COLO668 (cell line): ENCODE measurements around the gene RGL3.
A peak's percentile ranks its signal among the peaks of the same experiment; 100 is the strongest.
"Not testable (repeated sequence)": the region's sequence is repeated elsewhere in the genome, so short reads cannot be mapped to it uniquely, and the experiment has no call there.

Experiments
- DNase-seq: peaks from one replicate; lab custom pipeline; 2025; ENCODE audit not compliant: unreplicated experiment; lab: John Stamatoyannopoulos, UW

RGL3 gene

GRCh38 chr19:11450570-11451326 is 31.6 kb upstream of the RGL3 start:
- no peak for DNase-seq

- DNase-seq, result no peak
These were observed 29.9 kb upstream of the RGL3 start for GRCh38 chr19:11448923-11449554.

DNA sequence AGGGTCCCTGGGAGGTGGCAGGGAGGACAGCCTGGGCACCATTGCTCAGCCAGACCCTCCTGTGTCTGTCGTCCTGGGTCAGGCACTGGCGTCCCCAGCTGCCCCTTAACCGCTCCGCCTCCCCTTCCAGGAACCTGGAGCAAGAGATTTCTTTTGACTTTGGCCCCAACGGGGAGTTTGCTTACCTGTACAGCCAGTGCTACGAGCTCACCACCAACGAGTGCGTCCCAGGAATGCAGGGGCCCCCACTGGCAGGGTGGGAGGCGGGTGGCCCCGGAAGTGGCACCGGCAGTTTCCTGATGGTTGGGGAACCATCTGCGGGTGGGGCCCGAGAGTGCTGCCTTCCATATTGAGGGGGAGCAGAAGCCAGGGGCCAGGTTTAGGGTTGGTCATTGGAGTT is 29.3 kb upstream of the RGL3 start:
- no peak for DNase-seq

DNA sequence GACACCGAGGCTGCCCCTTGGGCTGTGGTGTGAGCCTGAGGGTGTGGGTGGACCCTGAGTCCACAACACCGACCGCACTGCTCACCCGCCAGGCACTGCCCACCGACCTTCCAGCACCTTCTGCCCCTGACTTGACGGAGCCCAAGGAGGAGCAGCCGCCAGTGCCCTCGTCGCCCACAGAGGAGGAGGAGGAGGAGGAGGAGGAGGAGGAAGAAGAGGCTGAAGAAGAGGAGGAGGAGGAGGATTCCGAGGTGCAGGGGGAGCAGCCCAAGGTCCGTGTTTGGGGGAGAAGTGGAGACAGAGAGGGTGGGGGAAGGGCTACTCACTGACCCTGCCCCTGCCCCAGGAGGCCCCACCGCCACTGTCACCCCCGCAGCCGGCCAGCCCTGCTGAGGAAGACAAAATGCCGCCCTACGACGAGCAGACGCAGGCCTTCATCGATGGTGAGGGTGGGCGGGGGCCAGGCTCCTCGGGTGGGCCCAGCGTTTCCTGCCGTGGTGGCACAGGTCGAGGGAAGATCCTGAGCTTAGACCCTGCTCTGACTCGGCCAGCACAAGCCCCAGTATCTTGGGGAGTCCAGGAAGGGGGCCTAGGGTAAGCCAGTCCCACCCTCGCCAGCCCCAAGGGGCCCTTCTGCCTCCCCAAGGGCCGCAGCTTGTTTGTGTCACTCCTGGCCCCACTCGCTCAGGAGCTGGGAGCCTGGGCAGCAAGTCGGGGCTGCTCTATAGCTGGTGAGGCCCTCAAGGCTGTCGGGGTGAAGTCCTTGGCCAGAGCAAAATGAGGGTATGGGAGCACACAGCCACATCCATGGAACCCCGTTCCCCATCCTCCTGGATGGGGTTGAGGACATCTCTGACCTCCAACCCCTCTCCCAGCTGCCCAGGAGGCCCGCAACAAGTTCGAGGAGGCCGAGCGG is 28.5 kb upstream of the RGL3 start:
- no peak for DNase-seq

GRCh38 chr19:11446652-11447301 is 27.7 kb upstream of the RGL3 start:
- DNase-seq, result peak; percentile 56

DNA sequence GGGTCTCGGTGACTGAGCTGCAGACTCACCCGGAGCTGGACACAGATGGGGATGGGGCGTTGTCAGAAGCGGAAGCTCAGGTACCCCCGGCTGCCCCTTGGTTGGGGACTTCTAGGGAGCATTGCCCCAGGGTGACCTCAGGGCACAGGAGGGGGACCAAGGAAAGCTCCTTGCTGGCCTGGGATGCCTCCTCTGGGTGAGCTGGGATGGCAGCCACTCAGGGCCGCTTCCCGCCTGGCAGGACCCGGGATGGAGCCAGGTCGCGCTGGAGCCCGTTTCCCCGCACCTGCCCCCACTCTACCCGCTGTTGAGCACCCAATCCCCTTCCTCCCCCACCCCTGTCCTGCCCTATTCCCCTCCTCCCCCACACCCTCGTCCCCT is 27.1 kb upstream of the RGL3 start:
- DNase-seq, result no peak

DNA sequence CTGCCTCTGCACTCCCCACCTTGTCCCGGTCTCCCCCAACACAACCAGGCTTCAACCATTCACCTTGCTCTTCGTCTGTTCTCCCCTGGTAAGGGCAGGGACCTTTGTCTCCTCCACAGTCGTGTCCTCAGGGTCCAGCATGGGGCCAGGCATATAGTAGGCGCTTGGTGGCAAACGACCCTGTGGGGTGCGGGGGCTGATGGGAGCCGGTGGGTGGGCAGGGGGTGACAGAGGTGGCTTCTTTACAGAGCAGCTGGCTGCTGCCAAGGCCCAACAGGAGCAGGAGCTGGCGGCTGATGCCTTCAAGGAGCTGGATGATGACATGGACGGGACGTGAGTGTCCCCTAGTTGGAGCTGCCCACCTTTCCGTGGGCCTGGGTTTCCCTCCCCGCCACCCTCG is 26.0 kb upstream of the RGL3 start:
- no peak for DNase-seq

GRCh38 chr19:11444059-11444458 is 24.9 kb upstream of the RGL3 start:
- no peak for DNase-seq

DNA sequence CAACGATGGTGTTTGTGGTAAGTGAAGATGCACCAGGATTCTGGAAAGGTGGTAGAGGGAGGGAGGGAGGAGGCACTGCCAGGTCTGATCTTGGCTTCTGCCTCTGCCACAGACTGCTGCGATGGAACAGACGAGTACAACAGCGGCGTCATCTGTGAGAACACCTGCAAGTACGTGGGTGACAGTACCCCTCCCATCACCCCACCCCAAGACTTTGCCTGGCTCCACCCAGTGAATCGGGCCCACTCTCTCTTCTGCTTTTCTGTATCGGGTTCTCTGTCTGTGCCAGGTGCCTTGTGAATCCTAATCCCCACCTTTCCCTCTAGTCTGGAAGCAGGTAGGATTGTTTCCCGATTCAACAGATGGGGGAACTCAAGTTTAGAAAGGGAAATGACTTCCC is 18.8 kb upstream of the RGL3 start:
- DNase-seq, result no peak

GRCh38 chr19:11435833-11436313 is 16.8 kb upstream of the RGL3 start:
- DNase-seq, result peak; percentile 30

- peak; percentile 98 for DNase-seq
These were observed 16.1 kb upstream of the RGL3 start, which contains the start of the genes ODAD3 and PRKCSH for GRCh38 chr19:11435057-11435832. Gene ODAD3, minus strand, starts transcription at chr19:11435121. Its CDS starts 105 bp downstream, at chr19:11435016. Gene PRKCSH, plus strand, starts transcription at chr19:11435635. Its CDS starts 483 bp downstream, at chr19:11436118.

DNA sequence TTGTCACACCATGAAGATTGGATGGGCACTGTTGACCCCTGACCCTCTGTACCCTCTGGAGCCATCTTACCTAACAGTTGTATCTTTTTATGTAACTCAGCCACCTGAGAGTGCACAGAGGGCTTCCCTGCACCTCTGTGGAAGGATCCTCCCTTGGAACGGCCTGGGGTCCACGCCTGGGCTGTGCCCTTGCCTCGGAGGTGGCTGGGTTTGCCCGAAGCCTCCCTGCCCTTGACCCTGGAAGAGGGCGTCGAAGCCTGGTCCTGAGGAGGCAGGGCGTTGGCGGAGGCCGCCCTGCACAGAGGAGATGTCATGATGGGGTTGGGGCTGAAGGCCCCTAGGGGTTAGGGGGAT is 15.6 kb upstream of the RGL3 start:
- no peak for DNase-seq

- DNase-seq, result not testable (repeated sequence)
These were observed 14.4 kb upstream of the RGL3 start for GRCh38 chr19:11433526-11433925.

GRCh38 chr19:11426656-11427055 is 7.5 kb upstream of the RGL3 start:
- no peak for DNase-seq

- peak; percentile 18 for DNase-seq
These were observed 6.8 kb upstream of the RGL3 start for GRCh38 chr19:11425719-11426457.

GRCh38 chr19:11423791-11424181 is 4.7 kb upstream of the RGL3 start:
- DNase-seq, result no peak

DNA sequence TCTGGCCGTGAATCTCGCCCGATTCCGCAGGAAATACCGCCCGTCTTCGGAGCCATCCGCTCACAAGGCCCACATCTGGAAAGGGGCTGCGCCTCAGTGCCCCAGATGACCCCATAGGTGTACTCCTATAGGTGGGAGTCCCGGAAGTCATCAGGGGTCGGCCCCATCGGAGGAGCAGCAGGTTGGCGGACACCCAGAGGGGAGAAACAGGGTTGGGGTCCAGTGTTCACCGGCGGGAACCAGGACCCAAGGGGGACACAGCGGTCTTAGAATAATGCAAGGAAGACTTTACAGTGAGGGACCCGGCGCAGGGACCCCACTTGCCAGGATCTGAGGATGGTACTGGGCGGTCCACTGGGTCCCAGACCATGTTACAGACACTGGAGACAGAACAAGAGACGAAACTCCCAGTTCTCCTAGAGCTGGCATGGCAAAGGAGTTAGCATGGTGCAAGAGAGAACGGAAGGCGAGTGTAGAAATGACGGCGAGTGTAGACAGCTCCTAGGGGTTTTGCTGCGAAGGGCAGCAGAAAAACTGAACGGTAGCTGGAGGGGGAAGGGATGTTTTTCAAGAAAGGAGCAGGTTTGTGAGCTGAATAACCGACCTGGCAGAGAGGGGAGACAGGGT is 4.2 kb upstream of the RGL3 start:
- DNase-seq, result no peak

DNA sequence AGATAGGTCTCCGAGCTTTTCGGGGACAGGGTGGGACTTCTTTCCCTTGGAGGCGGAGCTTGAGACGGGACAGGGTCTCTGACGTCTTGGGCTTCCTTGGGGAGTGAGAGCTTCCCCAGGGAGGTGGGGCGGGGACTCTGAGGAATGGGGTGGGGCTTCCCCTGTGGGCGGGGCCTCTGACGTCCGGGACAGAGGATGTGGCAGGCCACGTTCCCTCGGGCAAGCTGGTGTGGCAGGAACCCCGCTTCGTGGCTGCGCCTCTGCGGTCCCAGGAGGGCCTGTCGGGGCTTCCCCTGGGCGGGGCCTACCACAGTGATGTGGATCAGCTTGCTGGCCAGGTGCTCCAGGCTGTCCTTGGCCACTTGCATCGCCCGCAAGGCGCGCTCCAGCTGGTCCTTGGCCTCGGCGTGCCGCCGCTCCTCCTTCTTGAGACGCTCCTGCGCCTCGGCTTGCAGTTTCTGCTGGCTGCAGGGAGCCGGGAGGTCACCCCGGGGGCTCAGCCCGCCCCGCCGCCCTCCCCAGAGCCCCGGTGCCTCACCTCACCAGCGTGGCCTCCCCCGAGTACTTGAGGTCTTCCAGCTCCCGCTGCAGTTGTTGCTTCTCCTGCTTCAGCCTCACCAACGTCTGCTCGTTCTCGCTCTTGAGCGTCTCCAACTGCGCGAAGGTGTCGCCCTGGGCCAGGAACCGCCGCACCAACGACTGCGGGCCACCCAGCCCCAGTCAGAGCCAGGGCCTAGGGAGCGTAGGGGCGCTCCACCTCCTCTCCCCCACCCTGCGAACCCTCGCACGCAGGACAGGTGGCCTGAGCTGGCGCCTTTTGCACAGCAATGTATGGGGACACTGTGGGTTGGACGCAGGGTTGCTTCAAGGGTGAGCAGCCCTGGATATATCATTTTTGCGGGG is 3.3 kb upstream of the RGL3 start:
- peak; percentile 86 for DNase-seq
